Measurements from ENCODE around the gene MFF.

Gene MFF

DNA sequence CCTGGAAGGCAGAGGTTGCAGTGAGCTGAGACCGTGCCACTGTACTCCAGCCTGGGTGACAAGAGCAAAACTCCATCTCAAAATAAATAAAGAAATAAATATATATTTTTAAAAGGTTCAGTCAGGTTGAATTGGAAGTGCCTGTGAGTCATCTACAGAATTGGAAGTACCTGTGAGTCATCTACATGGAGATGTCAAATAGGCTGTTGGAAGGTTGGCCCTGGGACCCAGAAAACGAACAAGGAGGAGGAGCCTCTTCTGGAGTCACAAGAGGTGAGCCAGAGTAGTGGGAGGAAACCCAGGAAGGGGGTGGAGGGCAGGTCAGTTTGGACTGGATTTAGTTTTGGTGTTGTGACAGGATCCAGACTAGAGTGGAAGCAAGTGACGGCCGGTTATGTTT lies 77.9 kb downstream of the MFF start:
- TF ChIP-seq, protein P1, sequence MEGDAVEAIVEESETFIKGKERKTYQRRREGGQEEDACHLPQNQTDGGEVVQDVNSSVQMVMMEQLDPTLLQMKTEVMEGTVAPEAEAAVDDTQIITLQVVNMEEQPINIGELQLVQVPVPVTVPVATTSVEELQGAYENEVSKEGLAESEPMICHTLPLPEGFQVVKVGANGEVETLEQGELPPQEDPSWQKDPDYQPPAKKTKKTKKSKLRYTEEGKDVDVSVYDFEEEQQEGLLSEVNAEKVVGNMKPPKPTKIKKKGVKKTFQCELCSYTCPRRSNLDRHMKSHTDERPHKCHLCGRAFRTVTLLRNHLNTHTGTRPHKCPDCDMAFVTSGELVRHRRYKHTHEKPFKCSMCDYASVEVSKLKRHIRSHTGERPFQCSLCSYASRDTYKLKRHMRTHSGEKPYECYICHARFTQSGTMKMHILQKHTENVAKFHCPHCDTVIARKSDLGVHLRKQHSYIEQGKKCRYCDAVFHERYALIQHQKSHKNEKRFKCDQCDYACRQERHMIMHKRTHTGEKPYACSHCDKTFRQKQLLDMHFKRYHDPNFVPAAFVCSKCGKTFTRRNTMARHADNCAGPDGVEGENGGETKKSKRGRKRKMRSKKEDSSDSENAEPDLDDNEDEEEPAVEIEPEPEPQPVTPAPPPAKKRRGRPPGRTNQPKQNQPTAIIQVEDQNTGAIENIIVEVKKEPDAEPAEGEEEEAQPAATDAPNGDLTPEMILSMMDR (IDR thresholded peaks at IDR 0.05): no peak

- TF ChIP-seq, protein P1 (IDR thresholded peaks at IDR 0.05): no peak
These were observed 79.7 kb downstream of the MFF start for GRCh38 chr2:227404585-227405271.

DNA sequence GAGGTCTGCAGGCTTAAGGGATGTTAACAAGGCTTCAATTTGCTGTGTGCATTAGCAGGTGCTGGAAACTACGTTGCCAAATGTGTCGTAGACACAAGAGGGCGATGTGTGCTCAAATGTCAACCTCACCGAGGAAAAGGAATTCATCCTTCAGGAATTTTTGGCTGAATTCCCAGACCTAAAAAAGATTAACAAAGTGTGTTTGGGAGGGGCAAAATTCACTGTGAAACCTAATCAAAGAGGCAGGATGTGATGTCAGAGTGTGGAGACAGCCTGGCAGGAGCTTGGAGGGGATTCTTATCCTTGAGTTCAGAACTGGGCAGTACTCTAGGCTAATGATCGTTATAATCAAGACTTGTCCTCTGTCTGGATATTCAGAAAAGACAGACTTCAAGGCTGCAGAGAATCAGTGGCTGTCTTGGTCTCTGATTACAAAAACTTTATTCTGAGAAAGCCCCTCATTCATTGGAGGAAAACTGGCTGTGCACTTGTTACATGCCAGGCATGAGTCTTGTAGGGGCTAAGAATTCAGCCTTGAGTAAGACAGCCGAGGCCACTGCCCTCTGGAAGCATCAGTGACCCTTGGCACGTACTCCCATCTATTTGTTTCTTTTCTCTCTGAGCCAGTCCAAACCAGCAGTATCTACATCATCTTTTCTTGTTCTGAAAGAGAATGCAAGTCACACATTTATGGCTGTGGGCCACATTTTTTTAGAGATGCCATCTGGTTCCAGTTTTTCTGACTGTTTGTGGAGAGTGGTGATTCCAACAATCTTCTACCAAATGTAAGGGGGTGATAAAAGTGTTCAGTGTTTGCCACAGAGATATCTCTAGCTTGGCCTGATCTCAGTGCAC lies 81.4 kb downstream of the MFF start:
- TF ChIP-seq, protein P1 (IDR thresholded peaks at IDR 0.05): peak; percentile 72
